Liver (tissue), 9 donors: Measurements from ENCODE around the gene SDHB. TPM values are rescaled to one million over a fixed set of nuclear protein-coding genes. Genes with fewer than 3 reads are reported as not detected.

Source experiments
- DNase-seq: peaks from one replicate; pipeline ENCODE4 v3.0.0-alpha.2; 2017; ENCODE audit warnings: low spot score
- H3K27ac ChIP-seq, 2 donors: one replicate each; pipeline ENCODE4 v1.7.0; 2013; ENCODE audit warnings: inconsistent platforms in 2 of 2, low read length in 2 of 2, control low read depth in 1 of 2, low read depth in 1 of 2, mild to moderate bottlenecking in 1 of 2
- H3K27me3 ChIP-seq, 4 donors: one replicate each; pipeline versions ENCODE4 v1.6.1 to v1.7.0; 2013; ENCODE audit warnings: low read length in 3 of 4, inconsistent platforms in 1 of 4, mild to moderate bottlenecking in 1 of 4, moderate library complexity in 1 of 4; ENCODE audit not compliant: control insufficient read depth in 4 of 4, insufficient read depth in 4 of 4
- H3K36me3 ChIP-seq, 4 donors: one replicate each; pipeline versions ENCODE4 v1.6.1 to v1.7.0; 2013; ENCODE audit warnings: low read length in 3 of 4, mild to moderate bottlenecking in 3 of 4, low read depth in 1 of 4, moderate library complexity in 1 of 4; ENCODE audit not compliant: control insufficient read depth in 4 of 4, insufficient read depth in 3 of 4
- H3K4me1 ChIP-seq, 4 donors: one replicate each; pipeline versions ENCODE4 v1.6.1 to v1.7.0; 2013; ENCODE audit warnings: low read length in 3 of 4, mild to moderate bottlenecking in 3 of 4, moderate library complexity in 1 of 4; ENCODE audit not compliant: control insufficient read depth in 4 of 4, insufficient read depth in 4 of 4
- H3K4me3 ChIP-seq, 3 donors: one replicate each; pipeline versions ENCODE4 v1.6.1 to v1.7.0; 2013; ENCODE audit warnings: low read length in 3 of 3, control low read depth in 1 of 3, low read depth in 1 of 3, mild to moderate bottlenecking in 1 of 3
- H3K9ac ChIP-seq, 2 donors: one replicate each; pipeline ENCODE4 v1.7.0; 2013; ENCODE audit warnings: low read length in 2 of 2, mild to moderate bottlenecking in 2 of 2, moderate library complexity in 2 of 2, control low read depth in 1 of 2, low read depth in 1 of 2
- H3K9me3 ChIP-seq, 4 donors: one replicate each; pipeline versions ENCODE4 v1.6.1 to v1.7.0; 2013; ENCODE audit warnings: low read length in 3 of 4; ENCODE audit not compliant: control insufficient read depth in 4 of 4
- ATF3 ChIP-seq: IDR thresholded peaks from 2 replicates; pipeline ENCODE4 v1.6.1; 2016; ENCODE audit warnings: antibody characterized with exemption
- EGR1 ChIP-seq, 2 donors: IDR thresholded peaks; 2 replicates each; pipeline ENCODE4 v1.6.1; 2016 to 2018; ENCODE audit warnings: antibody characterized with exemption in 2 of 2, low read depth in 2 of 2
- FOXA2 ChIP-seq: IDR thresholded peaks from 2 replicates; pipeline ENCODE4 v1.6.1; 2016; ENCODE audit warnings: antibody characterized with exemption
- HNF4A ChIP-seq, 2 donors: conservative IDR thresholded peaks; 2 replicates each; pipeline ENCODE4 v1.6.1; 2016; ENCODE audit warnings: antibody characterized with exemption in 2 of 2, mild to moderate bottlenecking in 2 of 2
- HNF4G ChIP-seq: IDR thresholded peaks from 2 replicates; pipeline ENCODE4 v1.6.1; 2016; ENCODE audit warnings: antibody characterized with exemption
- JUND ChIP-seq, 2 donors: IDR thresholded peaks; 2 replicates each; pipeline ENCODE4 v1.6.1; 2016; ENCODE audit warnings: antibody characterized with exemption in 2 of 2
- NR2F2 ChIP-seq: IDR thresholded peaks from 2 replicates; pipeline ENCODE4 v1.6.1; 2016; ENCODE audit warnings: antibody characterized with exemption
- RAD21 ChIP-seq, 2 donors: IDR thresholded peaks; 2 replicates each; pipeline ENCODE4 v1.6.1; 2016; ENCODE audit warnings: antibody characterized with exemption in 2 of 2, mild to moderate bottlenecking in 2 of 2
- REST ChIP-seq: IDR thresholded peaks from 2 replicates; pipeline ENCODE4 v1.6.1; 2016; ENCODE audit warnings: antibody characterized with exemption, mild to moderate bottlenecking
- RXRA ChIP-seq, 2 donors: IDR thresholded peaks; 2 replicates each; pipeline ENCODE4 v1.6.1; 2017 to 2018; ENCODE audit warnings: antibody characterized with exemption in 2 of 2, mild to moderate bottlenecking in 1 of 2
- SP1 ChIP-seq: IDR thresholded peaks from 2 replicates; pipeline ENCODE4 v1.6.1; 2018; ENCODE audit warnings: antibody characterized with exemption, mild to moderate bottlenecking
- TAF1 ChIP-seq: conservative IDR thresholded peaks from 2 replicates; pipeline ENCODE4 v1.6.1; 2016; ENCODE audit warnings: antibody characterized with exemption, mild to moderate bottlenecking
- YY1 ChIP-seq: IDR thresholded peaks from 2 replicates; pipeline ENCODE4 v1.6.1; 2016; ENCODE audit warnings: antibody characterized with exemption, mild to moderate bottlenecking
- ZBTB33 ChIP-seq: IDR thresholded peaks from 2 replicates; pipeline ENCODE4 v1.6.1; 2016; ENCODE audit warnings: antibody characterized with exemption
- WGBS: extraction: QIAGEN DNeasy Blood & Tissue Kit; methylation state at CpG from one replicate; pipeline ENCODE4 v1.1.7; 2013; 5-methylcytosine and 5-hydroxymethylcytosine counted together
- polyA plus RNA-seq, 2 donors: library from polyadenylated mRNA; stranded (reverse) in 1 of 2; unstranded in 1 of 2; fragments of 200-250 nt in 1 of 2; fragments of >200 nt in 1 of 2; fragmentation: Nextera tagmentation in 1 of 2; extraction: Ambion mirVana in 1 of 2; gene quantifications; one replicate each; pipeline versions ENCODE4 v1.2.1 to v1.2.3, GENCODE V29; 2013 to 2015
- total RNA-seq, 2 donors: library from RNA; depleted of rRNA; stranded (reverse); fragments of >200 nt; gene quantifications; one replicate each; pipeline ENCODE4 v1.2.3, GENCODE V29; 2014
- donor health status: healthy.
- donor health status: healthy.
- donor health status: healthy.
- donor health status: healthy.
- donor health status: healthy.

The SDHB gene
- total and polyA plus RNA-seq, 4 donors, result 73.9 to 279 (median 172) TPM

- H3K4me3 ChIP-seq, result no peak overlapping the region
These were observed 13.8 kb upstream of the SDHB start for GRCh38 chr1:17067465-17068240.

DNA sequence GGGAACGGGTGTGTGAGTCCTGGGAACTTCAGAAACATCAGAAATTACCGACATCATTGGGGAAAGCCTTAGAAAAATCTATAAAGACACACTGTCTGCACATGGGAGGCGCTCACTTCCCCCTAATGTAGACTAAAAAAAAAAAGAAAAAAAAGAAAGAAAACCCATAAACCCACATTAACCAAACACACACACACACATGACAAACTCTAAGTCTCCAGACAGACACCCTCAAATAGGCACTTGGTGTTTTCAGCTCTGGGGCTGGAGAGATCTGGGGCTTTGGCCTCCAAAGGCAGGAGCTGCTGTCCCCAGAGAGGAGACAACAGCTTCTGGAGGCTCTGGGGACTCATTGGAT is 13.2 kb upstream of the SDHB start:
- WGBS, result 79% methylated on average over 3 of the region's 3 CpGs
- peaks cover 3 to 17% (median 9%) of the 10 kb centered on the region in 4 donors for H3K4me1 ChIP-seq
- no peaks in the 10 kb centered on the region for H3K36me3 ChIP-seq
- DNase-seq, result no peak
- TF ChIP-seq JUND (IDR thresholded peaks at IDR 0.05) (no peak), EGR1 (IDR thresholded peaks at IDR 0.05; ENCODE audit: low read depth in 2 of 2) (no peak), NR2F2 (no peak), ZBTB33 (no peak), RXRA (IDR thresholded peaks at IDR 0.05) (no peak), FOXA2 (no peak), YY1 (no peak)
- H3K27me3 ChIP-seq, result no peaks in the 10 kb centered on the region
- no peak overlapping the region for H3K4me3 ChIP-seq
- H3K27ac ChIP-seq, result no peak overlapping the region
- H3K9me3 ChIP-seq, result no peaks in the 10 kb centered on the region
- H3K9ac ChIP-seq, result no peak overlapping the region

More at GRCh38 chr1:17067465-17068240, 13.8 kb upstream of the SDHB start:
- Histone ChIP-seq H3K9ac (no peak overlapping the region), H3K4me1 (peaks cover 3 to 17% (median 9%) of the 10 kb centered on the region in 4 donors), H3K9me3 (no peaks in the 10 kb centered on the region), H3K36me3 (no peaks in the 10 kb centered on the region), H3K27ac (no peak overlapping the region), H3K27me3 (no peaks in the 10 kb centered on the region)
- TF ChIP-seq NR2F2, result no peak
- no peak for TF ChIP-seq RAD21 (IDR thresholded peaks at IDR 0.05)
- no peak for TF ChIP-seq TAF1
- TF ChIP-seq HNF4A (conservative IDR thresholded peaks at IDR 0.05), result no peak
- no peak for TF ChIP-seq SP1
- TF ChIP-seq ATF3, result no peak
- TF ChIP-seq RXRA (IDR thresholded peaks at IDR 0.05), result no peak
- no peak for TF ChIP-seq HNF4G
- TF ChIP-seq YY1, result no peak
- no peak for TF ChIP-seq REST
- 82% methylated on average over 10 of the region's 10 CpGs for WGBS
- DNase-seq, result no peak
